ENCODE measurements around the gene BRAF.
"Not testable (repeated sequence)": the region's sequence is repeated elsewhere in the genome, so short reads cannot be mapped to it uniquely, and the experiment has no call there.

Gene BRAF

GRCh38 chr7:140876519-140877248 lies 48.0 kb downstream of the BRAF start:
- no peak for DNase-seq

- no peak for DNase-seq
Observed at GRCh38 chr7:140873434-140873833, 51.3 kb downstream of the BRAF start.

- no peak for DNase-seq
Observed at GRCh38 chr7:140870003-140870402, 54.7 kb downstream of the BRAF start.

GRCh38 chr7:140869430-140869829 lies 55.3 kb downstream of the BRAF start:
- DNase-seq, result no peak

GRCh38 chr7:140867467-140868462 lies 57.0 kb downstream of the BRAF start:
- DNase-seq, result no peak

- no peak for DNase-seq
Observed at GRCh38 chr7:140866926-140867325, 57.8 kb downstream of the BRAF start.

- no peak for DNase-seq
Observed at GRCh38 chr7:140864732-140865131, 60.0 kb downstream of the BRAF start.

- DNase-seq, result no peak
Observed at GRCh38 chr7:140863867-140864266, 60.9 kb downstream of the BRAF start.

GRCh38 chr7:140863184-140863583 lies 61.5 kb downstream of the BRAF start:
- DNase-seq, result no peak

GRCh38 chr7:140857048-140857447 lies 67.7 kb downstream of the BRAF start:
- DNase-seq, result no peak

GRCh38 chr7:140841166-140841715 lies 83.5 kb downstream of the BRAF start:
- DNase-seq, result no peak

GRCh38 chr7:140831724-140832123 lies 93.0 kb downstream of the BRAF start:
- DNase-seq, result no peak

- DNase-seq, result no peak
Observed at GRCh38 chr7:140829720-140830119, 95.0 kb downstream of the BRAF start.

- DNase-seq, result no peak
Observed at GRCh38 chr7:140828741-140829140, 96.0 kb downstream of the BRAF start.

GRCh38 chr7:140817383-140817782 lies 107.3 kb downstream of the BRAF start:
- not testable (repeated sequence) for DNase-seq

GRCh38 chr7:140810830-140811556 lies 113.7 kb downstream of the BRAF start:
- peak; percentile 34 for DNase-seq

- DNase-seq, result no peak
Observed at GRCh38 chr7:140810385-140810784, 114.3 kb downstream of the BRAF start.

GRCh38 chr7:140778975-140779374 lies 145.8 kb downstream of the BRAF start:
- DNase-seq, result no peak

- DNase-seq, result no peak
Observed at GRCh38 chr7:140778568-140778967, 146.2 kb downstream of the BRAF start.

- DNase-seq, result no peak
Observed at GRCh38 chr7:140774371-140774770, 150.4 kb downstream of the BRAF start.

GRCh38 chr7:140773104-140773503 lies 151.6 kb downstream of the BRAF start:
- no peak for DNase-seq

GRCh38 chr7:140771826-140772225 lies 152.9 kb downstream of the BRAF start:
- no peak for DNase-seq

- DNase-seq, result no peak
Observed at GRCh38 chr7:140769852-140770251, 154.9 kb downstream of the BRAF start.

Data from stimulated activated CD4-positive, alpha-beta T cell treated with anti-CD3 and anti-CD28 coated beads, Interleukin-12 subunit alpha, Interleukin-12 subunit beta, amount 100 ng/mL, for 4 hours (primary cell).